H4 (cell line): Measurements from ENCODE around the gene CACNA1S. TPM values are rescaled to one million over a fixed set of nuclear protein-coding genes. Genes with fewer than 3 reads are reported as not detected.

Experiments
- DNase-seq: peaks from one replicate; pipeline ENCODE4 v3.0.0-alpha.2; 2015; ENCODE audit warnings: low spot score
- total RNA-seq: library from RNA; depleted of rRNA; stranded (reverse); fragments of >200 nt; shearing (Covaris generic); gene quantifications from 2 replicates; pipeline ENCODE4 v1.2.3, GENCODE V29; 2014

CACNA1S gene
- total RNA-seq, 1 experiment from 2014 or later = not detected

GRCh38 chr1:201062511-201063091, 49.6 kb downstream of the CACNA1S start:
- DNase-seq = no peak

GRCh38 chr1:201061886-201062285, 50.3 kb downstream of the CACNA1S start:
- DNase-seq = no peak

- no peak for DNase-seq
These were observed 51.2 kb downstream of the CACNA1S start for GRCh38 chr1:201061049-201061448.

- DNase-seq = no peak
These were observed 51.6 kb downstream of the CACNA1S start for GRCh38 chr1:201060586-201060985.

GRCh38 chr1:201059871-201060555, 52.2 kb downstream of the CACNA1S start:
- no peak for DNase-seq

- DNase-seq = no peak
These were observed 52.8 kb downstream of the CACNA1S start for GRCh38 chr1:201059401-201059800.

- DNase-seq = no peak
These were observed 58.1 kb downstream of the CACNA1S start for GRCh38 chr1:201054091-201054543.

GRCh38 chr1:201053155-201053860, 58.9 kb downstream of the CACNA1S start:
- DNase-seq = no peak

- no peak for DNase-seq
These were observed 60.8 kb downstream of the CACNA1S start for GRCh38 chr1:201051399-201051798.

- no peak for DNase-seq
These were observed 61.5 kb downstream of the CACNA1S start for GRCh38 chr1:201050515-201051277.

GRCh38 chr1:201049248-201049831, 62.9 kb downstream of the CACNA1S start:
- no peak for DNase-seq

GRCh38 chr1:201048521-201048920, 63.7 kb downstream of the CACNA1S start:
- no peak for DNase-seq

- DNase-seq = no peak
These were observed 68.1 kb downstream of the CACNA1S start for GRCh38 chr1:201044119-201044518.

- peak; percentile 55 for DNase-seq
These were observed 69.3 kb downstream of the CACNA1S start for GRCh38 chr1:201042779-201043461.

- DNase-seq = no peak
These were observed 71.2 kb downstream of the CACNA1S start for GRCh38 chr1:201041011-201041410.

GRCh38 chr1:201039876-201040275, 72.3 kb downstream of the CACNA1S start:
- DNase-seq = no peak

- DNase-seq = no peak
These were observed 72.8 kb downstream of the CACNA1S start for GRCh38 chr1:201039418-201039817.

GRCh38 chr1:201038186-201038876, 73.9 kb downstream of the CACNA1S start:
- no peak for DNase-seq

GRCh38 chr1:201036188-201036842, 75.9 kb downstream of the CACNA1S start:
- DNase-seq = no peak

GRCh38 chr1:201034671-201035070, 77.6 kb downstream of the CACNA1S start:
- DNase-seq = no peak
